Measurements from ENCODE around the gene BIRC3. TPM values are rescaled to one million over a fixed set of nuclear protein-coding genes. Genes with fewer than 3 reads are reported as not detected.

The BIRC3 gene
- total and polyA plus RNA-seq, 7 donors = 9.1 to 92.6 (median 18.4) TPM

DNA sequence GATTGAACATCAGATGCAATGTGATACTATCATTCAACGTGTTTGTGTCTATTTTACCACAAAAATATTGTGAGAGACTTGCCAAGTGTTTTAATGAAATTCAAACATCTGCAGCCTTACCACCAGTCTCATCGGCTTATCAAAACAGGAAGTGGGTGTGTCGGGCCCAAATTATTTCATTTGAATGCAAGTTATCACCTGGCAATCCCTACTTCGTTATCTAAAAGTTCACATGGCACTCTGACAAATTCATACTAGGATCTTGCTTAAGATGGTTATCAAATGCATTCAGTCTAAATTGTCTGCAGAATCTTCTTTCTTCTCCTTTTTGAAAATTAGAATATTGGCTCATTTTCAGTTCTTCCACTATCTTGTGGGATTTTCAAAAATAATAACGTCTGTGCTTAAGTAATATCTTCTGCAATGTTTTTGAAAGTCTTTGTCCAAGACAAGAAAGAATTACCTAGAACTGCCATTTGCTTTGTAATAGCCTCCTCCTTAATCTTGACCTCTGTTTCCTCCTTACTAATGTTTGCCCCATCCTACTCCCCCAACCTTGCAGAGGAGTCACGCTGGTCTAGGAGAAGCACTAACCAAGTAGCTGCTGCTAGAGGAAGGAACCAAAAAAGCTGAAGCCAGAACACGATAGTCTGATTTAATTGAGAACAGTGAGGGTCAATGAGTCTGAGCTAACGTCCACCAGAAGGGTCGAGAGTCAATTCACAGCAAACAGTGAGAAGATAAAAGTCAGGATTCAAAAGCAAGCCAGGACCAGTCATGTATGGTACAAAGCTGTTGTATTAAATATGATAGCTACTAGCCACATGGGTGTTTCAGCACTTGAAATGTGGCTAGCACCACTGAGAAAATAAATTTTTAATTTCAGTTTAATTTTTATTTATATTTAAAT, 10.2 kb upstream of the BIRC3 start:
- H3K9me3 ChIP-seq = peaks cover 0 to 9% (median 0%) of the 10 kb centered on the region in 4 donors
- WGBS, 2 donors = 19 to 25% methylated on average over 9 of the region's 9 CpGs
- no peak overlapping the region for H3K4me3 ChIP-seq
- no peak for DNase-seq
- intact Hi-C loops (cut with DNase I) = no loop called here
- no peaks in the 10 kb centered on the region for H3K27me3 ChIP-seq
- H3K4me1 ChIP-seq = peaks cover 0 to 3% (median 0%) of the 10 kb centered on the region in 4 donors
- no peak for TF ChIP-seq EP300 (IDR thresholded peaks at IDR 0.05)
- TF ChIP-seq, protein P1, sequence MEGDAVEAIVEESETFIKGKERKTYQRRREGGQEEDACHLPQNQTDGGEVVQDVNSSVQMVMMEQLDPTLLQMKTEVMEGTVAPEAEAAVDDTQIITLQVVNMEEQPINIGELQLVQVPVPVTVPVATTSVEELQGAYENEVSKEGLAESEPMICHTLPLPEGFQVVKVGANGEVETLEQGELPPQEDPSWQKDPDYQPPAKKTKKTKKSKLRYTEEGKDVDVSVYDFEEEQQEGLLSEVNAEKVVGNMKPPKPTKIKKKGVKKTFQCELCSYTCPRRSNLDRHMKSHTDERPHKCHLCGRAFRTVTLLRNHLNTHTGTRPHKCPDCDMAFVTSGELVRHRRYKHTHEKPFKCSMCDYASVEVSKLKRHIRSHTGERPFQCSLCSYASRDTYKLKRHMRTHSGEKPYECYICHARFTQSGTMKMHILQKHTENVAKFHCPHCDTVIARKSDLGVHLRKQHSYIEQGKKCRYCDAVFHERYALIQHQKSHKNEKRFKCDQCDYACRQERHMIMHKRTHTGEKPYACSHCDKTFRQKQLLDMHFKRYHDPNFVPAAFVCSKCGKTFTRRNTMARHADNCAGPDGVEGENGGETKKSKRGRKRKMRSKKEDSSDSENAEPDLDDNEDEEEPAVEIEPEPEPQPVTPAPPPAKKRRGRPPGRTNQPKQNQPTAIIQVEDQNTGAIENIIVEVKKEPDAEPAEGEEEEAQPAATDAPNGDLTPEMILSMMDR (IDR thresholded peaks at IDR 0.05) = no peak
- TF ChIP-seq POLR2AphosphoS5 (IDR thresholded peaks at IDR 0.05) = no peak
- no peak for TF ChIP-seq POLR2A (IDR thresholded peaks at IDR 0.05)
- no peak overlapping the region for H3K27ac ChIP-seq
- no peaks in the 10 kb centered on the region for H3K36me3 ChIP-seq

DNA sequence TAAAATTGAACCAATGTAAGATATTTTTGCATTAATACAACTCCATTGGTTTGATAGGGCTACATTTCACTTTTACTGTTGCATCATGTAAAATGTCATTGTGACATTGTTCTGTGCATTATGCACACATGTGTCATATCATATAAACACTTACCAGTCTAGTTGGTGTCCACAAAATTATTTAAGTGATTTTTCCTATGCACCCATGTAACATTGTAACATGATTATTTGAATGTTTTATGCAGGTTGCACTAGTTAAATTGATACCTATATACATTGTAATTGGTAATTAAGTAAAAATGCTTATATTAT, 9.6 kb upstream of the BIRC3 start:
- DNase-seq = no peak
- Histone ChIP-seq H3K4me3 (no peak overlapping the region), H3K36me3 (no peaks in the 10 kb centered on the region), H3K4me1 (peaks cover 0 to 8% (median 2%) of the 10 kb centered on the region in 4 donors), H3K9me3 (peaks cover 0 to 3% (median 0%) of the 10 kb centered on the region in 4 donors), H3K27ac (no peak overlapping the region), H3K27me3 (no peaks in the 10 kb centered on the region)
- TF ChIP-seq POLR2AphosphoS5 (IDR thresholded peaks at IDR 0.05) (no peak), POLR2A (IDR thresholded peaks at IDR 0.05) (no peak), EP300 (IDR thresholded peaks at IDR 0.05) (no peak)
- TF ChIP-seq, protein P1 (IDR thresholded peaks at IDR 0.05) = no peak
- intact Hi-C loops (cut with DNase I) = no loop called here

DNA sequence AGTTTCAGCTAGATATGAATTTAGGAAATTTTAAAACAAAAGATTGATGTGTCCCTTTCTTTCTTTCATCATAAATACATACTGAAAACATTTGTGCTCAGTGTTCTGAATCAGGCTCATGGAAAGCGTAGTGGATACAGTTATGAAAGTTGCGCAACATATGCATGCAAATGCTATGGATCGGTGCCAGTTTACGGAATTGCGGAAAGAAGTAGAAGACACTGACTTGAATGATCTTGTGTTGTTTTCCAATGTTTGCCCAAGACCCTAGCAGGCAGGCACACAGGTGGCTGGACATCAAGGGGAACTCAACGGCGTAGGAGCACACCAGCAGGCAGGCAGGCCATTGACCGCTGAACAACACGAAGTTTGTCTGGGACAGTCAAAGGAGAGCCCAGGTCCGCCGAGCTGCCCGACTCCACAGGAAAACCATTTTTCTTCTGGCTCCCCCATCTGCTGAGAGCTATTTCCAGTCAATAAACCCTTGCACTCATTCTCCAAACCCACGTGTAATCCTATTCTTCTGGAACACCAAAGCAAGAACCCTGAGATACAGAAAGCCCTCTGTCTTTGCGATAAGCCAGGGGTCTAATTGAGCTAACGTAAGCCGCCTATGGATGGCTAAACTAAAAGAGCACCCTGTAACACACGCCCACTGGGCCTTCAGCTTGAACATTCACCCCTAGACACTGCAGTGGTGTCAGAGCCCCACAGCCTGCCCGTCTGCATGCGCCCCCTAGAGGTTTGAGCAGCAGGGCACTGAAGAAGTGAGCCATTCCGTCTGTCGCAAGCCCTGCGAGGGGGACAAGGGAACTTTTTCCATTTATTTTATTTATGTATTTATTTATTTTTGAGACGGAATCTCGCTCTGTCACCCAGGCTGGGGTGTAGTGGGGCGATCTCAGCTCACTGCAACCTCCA, 7.4 kb upstream of the BIRC3 start:
- H3K27ac ChIP-seq = no peak overlapping the region
- peaks cover 0 to 22% (median 8%) of the 10 kb centered on the region in 4 donors for H3K4me1 ChIP-seq
- no peak for DNase-seq
- intact Hi-C loops (cut with DNase I) = no loop called here
- 94 to 96% methylated on average over 25 of the region's 25 CpGs for WGBS, 2 donors
- TF ChIP-seq, protein P1 (IDR thresholded peaks at IDR 0.05) = no peak
- TF ChIP-seq EP300 (IDR thresholded peaks at IDR 0.05) (no peak), POLR2AphosphoS5 (IDR thresholded peaks at IDR 0.05) (no peak), POLR2A (IDR thresholded peaks at IDR 0.05) (no peak)
- no peak overlapping the region for H3K4me3 ChIP-seq
- H3K9me3 ChIP-seq = no peaks in the 10 kb centered on the region
- no peaks in the 10 kb centered on the region for H3K36me3 ChIP-seq
- H3K27me3 ChIP-seq = no peaks in the 10 kb centered on the region

DNA sequence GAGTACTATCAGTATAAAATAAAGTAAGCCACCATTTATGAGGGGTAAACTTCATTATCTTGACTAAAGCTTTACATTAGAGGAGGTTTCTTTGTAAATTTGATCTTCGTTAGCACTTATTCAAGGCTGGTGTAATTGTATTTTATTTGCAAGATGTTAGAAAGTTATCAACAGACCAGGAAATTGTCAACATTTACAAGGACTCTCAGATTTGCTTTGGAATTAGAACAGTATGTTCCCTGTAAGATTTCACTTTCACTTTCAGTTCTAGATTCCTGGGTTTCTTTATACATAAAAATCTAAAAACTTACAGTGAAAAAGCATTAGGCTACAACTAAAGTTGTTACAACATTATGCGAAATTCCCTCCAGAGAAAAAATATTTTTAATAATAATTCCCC, 4.6 kb upstream of the BIRC3 start:
- Histone ChIP-seq H3K4me1 (peaks cover 0 to 36% (median 11%) of the 10 kb centered on the region in 4 donors), H3K4me3 (peak overlapping the region in 3 of 4 donors; percentile 4 to 25 (median 22)), H3K27me3 (no peaks in the 10 kb centered on the region), H3K27ac (peak overlapping the region; percentile 62 to 74 (median 70)), H3K9me3 (no peaks in the 10 kb centered on the region), H3K36me3 (no peaks in the 10 kb centered on the region)
- intact Hi-C loops (cut with DNase I) = no loop called here
- 40 to 58% methylated on average over 2 of the region's 2 CpGs for WGBS, 2 donors
- TF ChIP-seq POLR2AphosphoS5 (IDR thresholded peaks at IDR 0.05) (peak in 2 of 4 donors; percentile 50 to 52), EP300 (IDR thresholded peaks at IDR 0.05) (peak in 1 of 4 donors; percentile 30), POLR2A (IDR thresholded peaks at IDR 0.05) (no peak)
- TF ChIP-seq, protein P1 (IDR thresholded peaks at IDR 0.05) = no peak
- DNase-seq = no peak

Data from sigmoid colon (tissue), 7 donors.